Inflammatory macrophage (primary cell): ENCODE data around the gene FAM217A.
A peak's percentile ranks its signal among the peaks of the same experiment; 100 is the strongest.

Source experiments
- DNase-seq, 2 donors: peaks; one replicate each; pipeline ENCODE4 v3.0.0-alpha.2; 2020 to 2022

The FAM217A gene

GRCh38 chr6:4021133-4021853 is 57.6 kb downstream of the FAM217A start:
- DNase-seq, result peak; percentile 98 to 99

DNA sequence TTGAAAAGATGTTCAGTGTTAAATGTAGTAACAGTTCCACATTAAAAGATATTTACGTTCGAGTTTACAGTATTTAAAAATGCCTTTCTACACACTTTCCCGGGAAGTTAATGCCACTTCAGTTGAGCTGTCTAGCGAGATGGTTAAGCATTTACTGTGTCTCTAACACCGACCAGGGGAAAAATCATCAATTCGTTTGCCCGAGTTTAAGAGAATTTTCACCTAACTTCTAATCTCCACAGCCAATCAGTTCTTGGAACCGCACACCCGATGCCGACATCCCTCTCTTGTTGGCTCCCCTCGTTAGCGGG is 58.2 kb downstream of the FAM217A start:
- no peak for DNase-seq

DNA sequence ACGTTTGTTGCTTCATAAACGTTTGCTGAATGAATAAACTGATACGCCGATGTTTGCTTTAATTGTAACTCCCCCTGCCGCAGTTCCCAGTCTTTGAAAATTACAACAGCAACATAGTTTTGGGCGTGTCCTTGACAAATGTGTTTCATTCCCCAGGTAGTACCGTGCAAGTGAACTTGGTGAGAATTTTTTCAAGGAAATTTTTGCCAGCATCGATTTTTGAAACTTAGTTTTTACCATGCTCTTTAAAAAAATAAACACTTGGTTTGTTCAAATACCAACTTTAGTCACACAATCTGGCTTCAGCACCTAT is 60.1 kb downstream of the FAM217A start:
- DNase-seq, result no peak
